Fibroblast of lung (primary cell): ENCODE measurements around the gene ETFRF1.

Experiments
- EZH2 ChIP-seq: IDR thresholded peaks from 2 replicates; pipeline ENCODE4 v1.5.1; 2012; ENCODE audit warnings: low read length, control low read depth, mild to moderate bottlenecking; ENCODE audit errors: missing control alignments
- TF ChIP-seq, protein P1 (sequence below), 2 donors: IDR thresholded peaks in 1 of 2; conservative IDR thresholded peaks in 1 of 2; 1 replicate in 1 of 2; 2 replicates in 1 of 2; pipeline ENCODE4 v1.5.1; 2011 to 2012; ENCODE audit warnings: low read length in 2 of 2, control low read depth in 1 of 2, inconsistent platforms in 1 of 2, low read depth in 1 of 2, mild to moderate bottlenecking in 1 of 2

DNA sequence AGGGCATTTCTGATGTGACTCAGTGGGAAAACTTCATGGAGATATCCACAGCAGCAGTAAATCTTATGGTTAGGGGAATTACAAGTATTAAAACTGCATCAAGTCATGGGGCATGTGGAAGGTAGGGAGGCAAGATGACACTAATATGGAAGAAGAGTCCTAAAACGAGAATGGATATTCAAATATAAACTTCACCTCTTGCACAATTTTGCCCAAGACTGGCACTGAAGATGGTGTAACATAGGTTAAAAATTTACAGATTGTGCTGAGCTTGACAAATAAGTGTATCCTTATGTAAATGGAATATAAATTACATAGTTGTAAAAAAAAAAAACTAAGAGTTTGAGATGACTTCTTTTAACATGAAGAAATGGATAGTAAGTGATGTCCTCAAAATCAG lies 12.8 kb downstream of the ETFRF1 start:
- no peak for TF ChIP-seq EZH2
- TF ChIP-seq, protein P1, sequence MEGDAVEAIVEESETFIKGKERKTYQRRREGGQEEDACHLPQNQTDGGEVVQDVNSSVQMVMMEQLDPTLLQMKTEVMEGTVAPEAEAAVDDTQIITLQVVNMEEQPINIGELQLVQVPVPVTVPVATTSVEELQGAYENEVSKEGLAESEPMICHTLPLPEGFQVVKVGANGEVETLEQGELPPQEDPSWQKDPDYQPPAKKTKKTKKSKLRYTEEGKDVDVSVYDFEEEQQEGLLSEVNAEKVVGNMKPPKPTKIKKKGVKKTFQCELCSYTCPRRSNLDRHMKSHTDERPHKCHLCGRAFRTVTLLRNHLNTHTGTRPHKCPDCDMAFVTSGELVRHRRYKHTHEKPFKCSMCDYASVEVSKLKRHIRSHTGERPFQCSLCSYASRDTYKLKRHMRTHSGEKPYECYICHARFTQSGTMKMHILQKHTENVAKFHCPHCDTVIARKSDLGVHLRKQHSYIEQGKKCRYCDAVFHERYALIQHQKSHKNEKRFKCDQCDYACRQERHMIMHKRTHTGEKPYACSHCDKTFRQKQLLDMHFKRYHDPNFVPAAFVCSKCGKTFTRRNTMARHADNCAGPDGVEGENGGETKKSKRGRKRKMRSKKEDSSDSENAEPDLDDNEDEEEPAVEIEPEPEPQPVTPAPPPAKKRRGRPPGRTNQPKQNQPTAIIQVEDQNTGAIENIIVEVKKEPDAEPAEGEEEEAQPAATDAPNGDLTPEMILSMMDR (conservative IDR thresholded peaks at IDR 0.05 in 1 of 2, IDR thresholded peaks at IDR 0.05 in 1 of 2; ENCODE audit: low read depth in 1 of 2, low read length in 2 of 2): no peak
